Measurements from ENCODE around the gene FMO1.

FMO1 gene

DNA sequence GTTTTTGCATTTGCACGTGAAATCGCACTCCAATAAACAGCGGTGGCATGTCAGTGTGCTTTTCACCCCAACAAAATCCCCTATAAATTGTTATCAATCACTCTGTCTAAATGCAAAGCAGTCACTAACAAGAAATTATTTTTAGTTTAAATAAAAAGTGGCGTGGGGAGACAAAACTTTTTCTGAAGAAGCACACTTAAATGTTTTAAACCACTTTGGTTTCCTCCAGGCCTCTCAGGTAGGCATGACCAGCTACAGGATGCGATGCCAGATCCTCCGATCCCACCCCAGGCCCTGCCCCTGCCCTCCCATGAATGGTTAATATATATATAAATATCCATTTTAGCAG is 3.6 kb downstream of the FMO1 start:
- no peak for ATAC-seq
- no peak for TF ChIP-seq SNAI2 (CRISPR knock-in tag; IDR thresholded peaks at IDR 0.05)
- TF ChIP-seq ZFP3 (CRISPR knock-in tag; IDR thresholded peaks at IDR 0.05), result no peak
- no peak for TF ChIP-seq ZNF70 (CRISPR knock-in tag; IDR thresholded peaks at IDR 0.05)
- TF ChIP-seq CSDC2 (CRISPR knock-in tag; IDR thresholded peaks at IDR 0.05), result no peak
- no peak for TF ChIP-seq BACH2 (CRISPR knock-in tag; IDR thresholded peaks at IDR 0.05; ENCODE audit: borderline replicate concordance)
- no peak for TF ChIP-seq ZC3H10 (CRISPR knock-in tag; IDR thresholded peaks at IDR 0.05)
- TF ChIP-seq TCF4 (CRISPR knock-in tag; IDR thresholded peaks at IDR 0.05; ENCODE audit: borderline replicate concordance), result no peak
- TF ChIP-seq ESRRG (CRISPR knock-in tag; IDR thresholded peaks at IDR 0.05), result no peak
- no peak for TF ChIP-seq ARNTL (CRISPR knock-in tag; IDR thresholded peaks at IDR 0.05; ENCODE audit: borderline replicate concordance, low read depth)
- no peak for TF ChIP-seq PPARA (CRISPR knock-in tag; IDR thresholded peaks at IDR 0.05; ENCODE audit: borderline replicate concordance)
- no peak for TF ChIP-seq ZNF565 (CRISPR knock-in tag; conservative IDR thresholded peaks at IDR 0.05; ENCODE audit: low read depth)
- TF ChIP-seq ZNF8 (CRISPR knock-in tag; IDR thresholded peaks at IDR 0.05), result no peak
- no peak for TF ChIP-seq ZFP30 (CRISPR knock-in tag; IDR thresholded peaks at IDR 0.05)
- TF ChIP-seq TOX (CRISPR knock-in tag; IDR thresholded peaks at IDR 0.05; ENCODE audit: borderline replicate concordance), result no peak
- no peak for TF ChIP-seq OSR1 (CRISPR knock-in tag; IDR thresholded peaks at IDR 0.05)
- no peak for TF ChIP-seq GLIS3 (CRISPR knock-in tag; IDR thresholded peaks at IDR 0.05)
- TF ChIP-seq, protein P1, sequence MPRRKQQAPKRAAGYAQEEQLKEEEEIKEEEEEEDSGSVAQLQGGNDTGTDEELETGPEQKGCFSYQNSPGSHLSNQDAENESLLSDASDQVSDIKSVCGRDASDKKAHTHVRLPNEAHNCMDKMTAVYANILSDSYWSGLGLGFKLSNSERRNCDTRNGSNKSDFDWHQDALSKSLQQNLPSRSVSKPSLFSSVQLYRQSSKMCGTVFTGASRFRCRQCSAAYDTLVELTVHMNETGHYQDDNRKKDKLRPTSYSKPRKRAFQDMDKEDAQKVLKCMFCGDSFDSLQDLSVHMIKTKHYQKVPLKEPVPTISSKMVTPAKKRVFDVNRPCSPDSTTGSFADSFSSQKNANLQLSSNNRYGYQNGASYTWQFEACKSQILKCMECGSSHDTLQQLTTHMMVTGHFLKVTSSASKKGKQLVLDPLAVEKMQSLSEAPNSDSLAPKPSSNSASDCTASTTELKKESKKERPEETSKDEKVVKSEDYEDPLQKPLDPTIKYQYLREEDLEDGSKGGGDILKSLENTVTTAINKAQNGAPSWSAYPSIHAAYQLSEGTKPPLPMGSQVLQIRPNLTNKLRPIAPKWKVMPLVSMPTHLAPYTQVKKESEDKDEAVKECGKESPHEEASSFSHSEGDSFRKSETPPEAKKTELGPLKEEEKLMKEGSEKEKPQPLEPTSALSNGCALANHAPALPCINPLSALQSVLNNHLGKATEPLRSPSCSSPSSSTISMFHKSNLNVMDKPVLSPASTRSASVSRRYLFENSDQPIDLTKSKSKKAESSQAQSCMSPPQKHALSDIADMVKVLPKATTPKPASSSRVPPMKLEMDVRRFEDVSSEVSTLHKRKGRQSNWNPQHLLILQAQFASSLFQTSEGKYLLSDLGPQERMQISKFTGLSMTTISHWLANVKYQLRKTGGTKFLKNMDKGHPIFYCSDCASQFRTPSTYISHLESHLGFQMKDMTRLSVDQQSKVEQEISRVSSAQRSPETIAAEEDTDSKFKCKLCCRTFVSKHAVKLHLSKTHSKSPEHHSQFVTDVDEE (CRISPR knock-in tag; IDR thresholded peaks at IDR 0.05), result no peak
- TF ChIP-seq, protein P2, sequence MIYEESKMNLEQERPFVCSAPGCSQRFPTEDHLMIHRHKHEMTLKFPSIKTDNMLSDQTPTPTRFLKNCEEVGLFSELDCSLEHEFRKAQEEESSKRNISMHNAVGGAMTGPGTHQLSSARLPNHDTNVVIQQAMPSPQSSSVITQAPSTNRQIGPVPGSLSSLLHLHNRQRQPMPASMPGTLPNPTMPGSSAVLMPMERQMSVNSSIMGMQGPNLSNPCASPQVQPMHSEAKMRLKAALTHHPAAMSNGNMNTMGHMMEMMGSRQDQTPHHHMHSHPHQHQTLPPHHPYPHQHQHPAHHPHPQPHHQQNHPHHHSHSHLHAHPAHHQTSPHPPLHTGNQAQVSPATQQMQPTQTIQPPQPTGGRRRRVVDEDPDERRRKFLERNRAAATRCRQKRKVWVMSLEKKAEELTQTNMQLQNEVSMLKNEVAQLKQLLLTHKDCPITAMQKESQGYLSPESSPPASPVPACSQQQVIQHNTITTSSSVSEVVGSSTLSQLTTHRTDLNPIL (CRISPR knock-in tag; IDR thresholded peaks at IDR 0.05; ENCODE audit: low read depth), result no peak
- TF ChIP-seq, protein P3, sequence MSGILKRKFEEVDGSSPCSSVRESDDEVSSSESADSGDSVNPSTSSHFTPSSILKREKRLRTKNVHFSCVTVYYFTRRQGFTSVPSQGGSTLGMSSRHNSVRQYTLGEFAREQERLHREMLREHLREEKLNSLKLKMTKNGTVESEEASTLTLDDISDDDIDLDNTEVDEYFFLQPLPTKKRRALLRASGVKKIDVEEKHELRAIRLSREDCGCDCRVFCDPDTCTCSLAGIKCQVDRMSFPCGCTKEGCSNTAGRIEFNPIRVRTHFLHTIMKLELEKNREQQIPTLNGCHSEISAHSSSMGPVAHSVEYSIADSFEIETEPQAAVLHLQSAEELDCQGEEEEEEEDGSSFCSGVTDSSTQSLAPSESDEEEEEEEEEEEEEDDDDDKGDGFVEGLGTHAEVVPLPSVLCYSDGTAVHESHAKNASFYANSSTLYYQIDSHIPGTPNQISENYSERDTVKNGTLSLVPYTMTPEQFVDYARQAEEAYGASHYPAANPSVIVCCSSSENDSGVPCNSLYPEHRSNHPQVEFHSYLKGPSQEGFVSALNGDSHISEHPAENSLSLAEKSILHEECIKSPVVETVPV (CRISPR knock-in tag; IDR thresholded peaks at IDR 0.05), result no peak

DNA sequence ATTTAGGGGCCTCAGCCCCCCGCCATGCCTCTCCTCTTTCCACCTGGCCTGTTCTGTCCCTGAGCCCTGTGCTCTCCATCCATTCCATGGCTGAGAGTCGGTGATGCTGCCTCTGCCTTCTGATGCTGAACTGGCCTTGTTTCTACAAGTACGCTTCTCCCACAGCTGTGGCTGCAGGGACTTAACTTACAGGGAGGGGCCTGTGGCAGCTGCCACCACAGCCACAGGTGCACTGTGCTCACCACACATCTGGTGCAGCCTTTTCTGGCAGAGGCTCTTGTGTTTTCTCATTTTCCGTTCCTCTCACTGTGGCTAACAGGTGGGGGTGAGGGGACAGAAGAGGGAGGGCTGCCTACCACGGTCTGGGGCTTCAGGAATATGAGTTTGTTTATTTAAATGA is 4.2 kb downstream of the FMO1 start:
- ATAC-seq, result no peak
- no peak for TF ChIP-seq TOX (CRISPR knock-in tag; IDR thresholded peaks at IDR 0.05; ENCODE audit: borderline replicate concordance)
- TF ChIP-seq, protein P4, sequence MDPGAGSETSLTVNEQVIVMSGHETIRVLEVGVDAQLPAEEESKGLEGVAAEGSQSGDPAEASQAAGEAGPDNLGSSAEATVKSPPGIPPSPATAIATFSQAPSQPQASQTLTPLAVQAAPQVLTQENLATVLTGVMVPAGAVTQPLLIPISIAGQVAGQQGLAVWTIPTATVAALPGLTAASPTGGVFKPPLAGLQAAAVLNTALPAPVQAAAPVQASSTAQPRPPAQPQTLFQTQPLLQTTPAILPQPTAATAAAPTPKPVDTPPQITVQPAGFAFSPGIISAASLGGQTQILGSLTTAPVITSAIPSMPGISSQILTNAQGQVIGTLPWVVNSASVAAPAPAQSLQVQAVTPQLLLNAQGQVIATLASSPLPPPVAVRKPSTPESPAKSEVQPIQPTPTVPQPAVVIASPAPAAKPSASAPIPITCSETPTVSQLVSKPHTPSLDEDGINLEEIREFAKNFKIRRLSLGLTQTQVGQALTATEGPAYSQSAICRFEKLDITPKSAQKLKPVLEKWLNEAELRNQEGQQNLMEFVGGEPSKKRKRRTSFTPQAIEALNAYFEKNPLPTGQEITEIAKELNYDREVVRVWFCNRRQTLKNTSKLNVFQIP (CRISPR knock-in tag; IDR thresholded peaks at IDR 0.05; ENCODE audit: borderline replicate concordance, low read depth), result no peak
- no peak for TF ChIP-seq ZFP3 (CRISPR knock-in tag; IDR thresholded peaks at IDR 0.05)
- TF ChIP-seq, protein P5, sequence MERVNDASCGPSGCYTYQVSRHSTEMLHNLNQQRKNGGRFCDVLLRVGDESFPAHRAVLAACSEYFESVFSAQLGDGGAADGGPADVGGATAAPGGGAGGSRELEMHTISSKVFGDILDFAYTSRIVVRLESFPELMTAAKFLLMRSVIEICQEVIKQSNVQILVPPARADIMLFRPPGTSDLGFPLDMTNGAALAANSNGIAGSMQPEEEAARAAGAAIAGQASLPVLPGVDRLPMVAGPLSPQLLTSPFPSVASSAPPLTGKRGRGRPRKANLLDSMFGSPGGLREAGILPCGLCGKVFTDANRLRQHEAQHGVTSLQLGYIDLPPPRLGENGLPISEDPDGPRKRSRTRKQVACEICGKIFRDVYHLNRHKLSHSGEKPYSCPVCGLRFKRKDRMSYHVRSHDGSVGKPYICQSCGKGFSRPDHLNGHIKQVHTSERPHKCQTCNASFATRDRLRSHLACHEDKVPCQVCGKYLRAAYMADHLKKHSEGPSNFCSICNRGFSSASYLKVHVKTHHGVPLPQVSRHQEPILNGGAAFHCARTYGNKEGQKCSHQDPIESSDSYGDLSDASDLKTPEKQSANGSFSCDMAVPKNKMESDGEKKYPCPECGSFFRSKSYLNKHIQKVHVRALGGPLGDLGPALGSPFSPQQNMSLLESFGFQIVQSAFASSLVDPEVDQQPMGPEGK (CRISPR knock-in tag; IDR thresholded peaks at IDR 0.05; ENCODE audit: borderline replicate concordance), result no peak
- TF ChIP-seq CSDC2 (CRISPR knock-in tag; IDR thresholded peaks at IDR 0.05), result no peak
- TF ChIP-seq OSR1 (CRISPR knock-in tag; IDR thresholded peaks at IDR 0.05), result no peak
- TF ChIP-seq ZNF8 (CRISPR knock-in tag; IDR thresholded peaks at IDR 0.05), result no peak

DNA sequence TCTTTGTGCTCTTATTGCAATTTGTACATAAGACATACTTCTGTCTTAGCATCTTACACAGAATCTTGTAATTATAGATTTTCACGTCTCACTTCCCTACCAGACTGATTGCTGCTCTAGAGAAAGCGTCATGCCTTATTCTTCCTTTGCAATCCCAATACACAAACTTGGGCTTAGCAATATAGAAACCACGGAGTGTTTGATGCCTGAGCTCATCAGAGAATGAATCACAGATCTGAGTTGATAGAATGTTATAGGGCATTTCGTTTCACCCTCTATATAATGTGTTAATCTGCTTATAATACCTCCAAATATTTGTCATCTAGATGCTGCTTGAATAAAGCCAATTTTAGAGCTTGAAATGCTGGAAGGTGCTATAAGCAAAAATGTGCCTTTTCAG is 6.6 kb downstream of the FMO1 start:
- ATAC-seq, result no peak
- TF ChIP-seq, protein P3 (CRISPR knock-in tag; IDR thresholded peaks at IDR 0.05), result no peak
- TF ChIP-seq BACH2 (CRISPR knock-in tag; IDR thresholded peaks at IDR 0.05; ENCODE audit: borderline replicate concordance), result no peak
- TF ChIP-seq ZNF565 (CRISPR knock-in tag; conservative IDR thresholded peaks at IDR 0.05; ENCODE audit: low read depth), result no peak
- no peak for TF ChIP-seq RARB (CRISPR knock-in tag; IDR thresholded peaks at IDR 0.05)
- TF ChIP-seq ZNF70 (CRISPR knock-in tag; IDR thresholded peaks at IDR 0.05), result no peak
- TF ChIP-seq PPARA (CRISPR knock-in tag; IDR thresholded peaks at IDR 0.05; ENCODE audit: borderline replicate concordance), result no peak
- TF ChIP-seq OSR1 (CRISPR knock-in tag; IDR thresholded peaks at IDR 0.05), result no peak
- TF ChIP-seq, protein P2 (CRISPR knock-in tag; IDR thresholded peaks at IDR 0.05; ENCODE audit: low read depth), result no peak
- no peak for TF ChIP-seq TCF4 (CRISPR knock-in tag; IDR thresholded peaks at IDR 0.05; ENCODE audit: borderline replicate concordance)
- TF ChIP-seq, protein P4 (CRISPR knock-in tag; IDR thresholded peaks at IDR 0.05; ENCODE audit: borderline replicate concordance, low read depth), result no peak
- no peak for TF ChIP-seq TOX (CRISPR knock-in tag; IDR thresholded peaks at IDR 0.05; ENCODE audit: borderline replicate concordance)
